Measurements from ENCODE around the gene TUBB4B. TPM values are rescaled to one million over a fixed set of nuclear protein-coding genes. Genes with fewer than 3 reads are reported as not detected.
"Not testable (repeated sequence)": the region's sequence is repeated elsewhere in the genome, so short reads cannot be mapped to it uniquely, and the experiment has no call there.

TUBB4B gene
- total RNA-seq, 1 donor from 2014 or later: 192 TPM

GRCh38 chr9:137240318-137240840 lies 708 bp upstream of the TUBB4B start:
- Mint-ChIP-seq H3K36me3 (ENCODE audit: unreplicated experiment) (no peaks in the 10 kb centered on the region), H3K4me3 (ENCODE audit: unreplicated experiment) (peak overlapping the region; percentile 81), H3K27ac (ENCODE audit: unreplicated experiment) (peak overlapping the region; percentile 62), H3K9me3 (ENCODE audit: unreplicated experiment) (peaks cover 5% of the 10 kb centered on the region), H3K4me1 (ENCODE audit: low read depth, unreplicated experiment) (peaks cover 16% of the 10 kb centered on the region), H3K27me3 (ENCODE audit: unreplicated experiment) (peaks cover 15% of the 10 kb centered on the region)
- peak; percentile 74 for DNase-seq
- TF ChIP-seq, protein P1, sequence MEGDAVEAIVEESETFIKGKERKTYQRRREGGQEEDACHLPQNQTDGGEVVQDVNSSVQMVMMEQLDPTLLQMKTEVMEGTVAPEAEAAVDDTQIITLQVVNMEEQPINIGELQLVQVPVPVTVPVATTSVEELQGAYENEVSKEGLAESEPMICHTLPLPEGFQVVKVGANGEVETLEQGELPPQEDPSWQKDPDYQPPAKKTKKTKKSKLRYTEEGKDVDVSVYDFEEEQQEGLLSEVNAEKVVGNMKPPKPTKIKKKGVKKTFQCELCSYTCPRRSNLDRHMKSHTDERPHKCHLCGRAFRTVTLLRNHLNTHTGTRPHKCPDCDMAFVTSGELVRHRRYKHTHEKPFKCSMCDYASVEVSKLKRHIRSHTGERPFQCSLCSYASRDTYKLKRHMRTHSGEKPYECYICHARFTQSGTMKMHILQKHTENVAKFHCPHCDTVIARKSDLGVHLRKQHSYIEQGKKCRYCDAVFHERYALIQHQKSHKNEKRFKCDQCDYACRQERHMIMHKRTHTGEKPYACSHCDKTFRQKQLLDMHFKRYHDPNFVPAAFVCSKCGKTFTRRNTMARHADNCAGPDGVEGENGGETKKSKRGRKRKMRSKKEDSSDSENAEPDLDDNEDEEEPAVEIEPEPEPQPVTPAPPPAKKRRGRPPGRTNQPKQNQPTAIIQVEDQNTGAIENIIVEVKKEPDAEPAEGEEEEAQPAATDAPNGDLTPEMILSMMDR (IDR thresholded peaks at IDR 0.05; ENCODE audit: partially characterized antibody, unreplicated experiment): no peak

DNA sequence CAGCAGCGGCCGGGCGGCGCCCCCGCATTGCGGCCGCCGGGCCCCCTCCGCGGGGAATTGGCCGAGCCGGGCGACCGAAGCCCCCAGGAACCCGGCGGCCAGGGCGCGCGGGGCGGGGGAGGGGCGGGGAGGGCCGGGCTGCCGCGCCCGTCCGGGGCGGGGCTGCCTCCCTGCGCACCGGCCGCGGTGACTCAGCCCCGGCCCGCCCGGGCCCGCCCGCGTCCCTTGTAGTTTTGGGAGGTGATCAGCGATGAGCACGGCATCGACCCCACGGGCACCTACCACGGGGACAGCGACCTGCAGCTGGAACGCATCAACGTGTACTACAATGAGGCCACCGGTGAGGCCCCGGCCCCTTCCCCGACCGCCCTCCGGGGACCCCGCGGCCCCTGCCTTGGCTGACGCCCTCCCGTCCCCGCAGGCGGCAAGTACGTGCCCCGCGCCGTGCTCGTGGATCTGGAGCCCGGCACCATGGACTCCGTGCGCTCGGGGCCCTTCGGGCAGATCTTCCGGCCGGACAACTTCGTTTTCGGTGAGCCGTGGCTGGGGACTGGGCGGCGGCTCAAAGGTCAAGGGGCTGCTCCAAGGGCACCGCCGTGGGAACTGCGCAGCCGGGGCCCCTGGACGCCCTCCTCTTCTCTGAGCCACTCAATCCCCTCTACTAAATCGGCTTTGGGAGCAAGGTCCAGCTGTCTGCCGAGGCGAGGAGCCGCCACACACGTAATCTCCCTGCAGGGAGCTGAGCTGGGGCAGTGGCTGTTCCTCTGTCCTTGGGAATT lies 592 bp downstream of the TUBB4B start:
- peaks cover 15% of the 10 kb centered on the region for H3K27me3 Mint-ChIP-seq (ENCODE audit: unreplicated experiment)
- peaks cover 16% of the 10 kb centered on the region for H3K4me1 Mint-ChIP-seq (ENCODE audit: low read depth, unreplicated experiment)
- peaks cover 5% of the 10 kb centered on the region for H3K9me3 Mint-ChIP-seq (ENCODE audit: unreplicated experiment)
- no peaks in the 10 kb centered on the region for H3K36me3 Mint-ChIP-seq (ENCODE audit: unreplicated experiment)
- H3K27ac Mint-ChIP-seq (ENCODE audit: unreplicated experiment): peak overlapping the region; percentile 43
- no peak for DNase-seq
- H3K4me3 Mint-ChIP-seq (ENCODE audit: unreplicated experiment): peak overlapping the region; percentile 89
- TF ChIP-seq, protein P1 (IDR thresholded peaks at IDR 0.05; ENCODE audit: partially characterized antibody, unreplicated experiment): no peak

- TF ChIP-seq, protein P1 (IDR thresholded peaks at IDR 0.05; ENCODE audit: partially characterized antibody, unreplicated experiment): no peak
- Mint-ChIP-seq H3K4me3 (ENCODE audit: unreplicated experiment) (peak overlapping the region; percentile 89), H3K4me1 (ENCODE audit: low read depth, unreplicated experiment) (peaks cover 16% of the 10 kb centered on the region), H3K36me3 (ENCODE audit: unreplicated experiment) (no peaks in the 10 kb centered on the region), H3K9me3 (ENCODE audit: unreplicated experiment) (peaks cover 5% of the 10 kb centered on the region), H3K27ac (ENCODE audit: unreplicated experiment) (peak overlapping the region; percentile 66), H3K27me3 (ENCODE audit: unreplicated experiment) (peaks cover 15% of the 10 kb centered on the region)
- DNase-seq: no peak
Measured at GRCh38 chr9:137242269-137243203, 1.4 kb downstream of the TUBB4B start.

DNA sequence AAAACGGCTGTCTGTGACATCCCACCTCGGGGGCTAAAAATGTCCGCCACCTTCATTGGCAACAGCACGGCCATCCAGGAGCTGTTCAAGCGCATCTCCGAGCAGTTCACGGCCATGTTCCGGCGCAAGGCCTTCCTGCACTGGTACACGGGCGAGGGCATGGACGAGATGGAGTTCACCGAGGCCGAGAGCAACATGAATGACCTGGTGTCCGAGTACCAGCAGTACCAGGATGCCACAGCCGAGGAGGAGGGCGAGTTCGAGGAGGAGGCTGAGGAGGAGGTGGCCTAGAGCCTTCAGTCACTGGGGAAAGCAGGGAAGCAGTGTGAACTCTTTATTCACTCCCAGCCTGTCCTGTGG lies 2.2 kb downstream of the TUBB4B start:
- DNase-seq; H3K27ac Mint-ChIP-seq (ENCODE audit: unreplicated experiment); H3K9me3 Mint-ChIP-seq (ENCODE audit: unreplicated experiment); H3K36me3 Mint-ChIP-seq (ENCODE audit: unreplicated experiment): not testable (repeated sequence)
- H3K27me3 Mint-ChIP-seq (ENCODE audit: unreplicated experiment): peaks cover 15% of the 10 kb centered on the region
- H3K4me3 Mint-ChIP-seq (ENCODE audit: unreplicated experiment): peak overlapping the region; percentile 64
- H3K4me1 Mint-ChIP-seq (ENCODE audit: low read depth, unreplicated experiment): peaks cover 14% of the 10 kb centered on the region

- Mint-ChIP-seq H3K4me1 (ENCODE audit: low read depth, unreplicated experiment) (peaks cover 11% of the 10 kb centered on the region), H3K9me3 (ENCODE audit: unreplicated experiment) (peaks cover 3% of the 10 kb centered on the region), H3K27me3 (ENCODE audit: unreplicated experiment) (peaks cover 15% of the 10 kb centered on the region), H3K4me3 (ENCODE audit: unreplicated experiment) (no peak overlapping the region), H3K36me3 (ENCODE audit: unreplicated experiment) (no peaks in the 10 kb centered on the region), H3K27ac (ENCODE audit: unreplicated experiment) (no peak overlapping the region)
- no peak for DNase-seq
- TF ChIP-seq, protein P1 (IDR thresholded peaks at IDR 0.05; ENCODE audit: partially characterized antibody, unreplicated experiment): no peak
Measured at GRCh38 chr9:137243626-137244485, 2.8 kb downstream of the TUBB4B start.

All from glutamatergic neuron (in vitro differentiated cells).